Measurements from ENCODE around the gene ADGRG1. TPM values are rescaled to one million over a fixed set of nuclear protein-coding genes. Genes with fewer than 3 reads are reported as not detected.

ADGRG1 gene
- total RNA-seq, 2 donors from 2014 or later: 53.7 to 61.6 TPM

DNA sequence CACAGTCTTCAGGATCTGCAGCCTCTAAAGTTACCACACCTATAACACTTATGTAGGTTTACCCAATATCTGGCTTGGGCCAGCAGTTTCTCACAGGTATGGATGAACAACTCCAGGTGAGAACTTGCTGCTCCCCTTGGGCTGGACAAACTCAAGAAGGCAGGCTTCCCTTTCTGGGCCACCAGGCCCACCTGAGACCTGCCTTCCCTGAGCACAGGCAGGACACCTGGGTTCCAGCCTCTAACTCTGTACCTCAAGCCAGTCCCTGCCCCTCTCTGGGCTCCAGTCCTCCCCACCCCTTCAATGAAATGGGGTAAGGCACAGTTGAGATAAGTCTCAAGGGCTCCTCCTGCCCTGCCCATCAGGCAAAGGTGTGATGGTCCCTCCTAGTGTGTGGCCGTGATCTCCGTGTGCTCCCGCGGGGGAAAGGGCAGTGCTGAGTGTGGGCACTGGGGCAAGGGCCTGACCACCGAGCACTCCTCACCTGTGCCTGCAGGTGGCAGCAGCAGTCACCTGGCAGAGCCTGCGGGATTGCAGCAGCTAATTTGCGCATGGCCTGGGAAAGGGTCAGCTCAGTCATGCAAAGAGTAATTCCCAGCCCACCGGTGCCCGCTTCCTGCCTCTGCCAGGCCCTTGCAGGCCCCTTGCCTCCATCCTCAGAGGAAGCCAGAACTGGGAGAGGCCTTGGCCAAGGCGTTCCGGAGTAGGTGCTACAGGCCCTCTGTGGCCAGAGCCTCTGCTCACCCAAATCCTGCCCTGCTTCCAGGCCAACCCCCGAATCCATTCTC lies 28.2 kb upstream of the ADGRG1 start:
- TF ChIP-seq POLR2A (IDR thresholded peaks at IDR 0.05): no peak
- peak; percentile 79 to 96 (median 92) for TF ChIP-seq CTCF (IDR thresholded peaks at IDR 0.05)
- WGBS, 2 donors: 14 to 18% methylated on average over 7 to 12 of the region's 12 CpGs
- Histone ChIP-seq H3K27me3 (no peaks in the 10 kb centered on the region), H3K4me1 (peaks cover 35% of the 10 kb centered on the region), H3K9me3 (no peaks in the 10 kb centered on the region), H3K27ac (no peak overlapping the region), H3K4me3 (no peak overlapping the region), H3K36me3 (replicated peaks in 1 of 2; ENCODE audit: insufficient read depth in 1 of 2, low read depth in 2 of 2) (no peaks in the 10 kb centered on the region)
- intact Hi-C loops (cut with DNase I): loop anchor here (2.0 kb wide), 1 partner anchor 49 kb away; no protein-coding TSS in a partner anchor
- ATAC-seq (peak; percentile 94), DNase-seq (peak; percentile 83 to 88 (median 86))

GRCh38 chr16:57600952-57601580 lies 27.4 kb upstream of the ADGRG1 start:
- Histone ChIP-seq H3K27ac (peak overlapping the region in 3 of 4 donors; percentile 30 to 70 (median 38)), H3K9me3 (no peaks in the 10 kb centered on the region), H3K27me3 (no peaks in the 10 kb centered on the region), H3K36me3 (replicated peaks in 1 of 2; ENCODE audit: insufficient read depth in 1 of 2, low read depth in 2 of 2) (no peaks in the 10 kb centered on the region), H3K4me3 (no peak overlapping the region), H3K4me1 (peaks cover 44% of the 10 kb centered on the region)
- WGBS, 2 donors: 56 to 58% methylated on average over 2 of the region's 2 CpGs
- ATAC-seq (no peak), DNase-seq (peak in 1 of 4 donors; percentile 2)
- intact Hi-C loops (cut with DNase I): loop anchor here (2.0 kb wide), 1 partner anchor 48 kb away; no protein-coding TSS in a partner anchor
- no peak for TF ChIP-seq POLR2A (IDR thresholded peaks at IDR 0.05)
- no peak for TF ChIP-seq CTCF (IDR thresholded peaks at IDR 0.05)

GRCh38 chr16:57601801-57602478 lies 26.5 kb upstream of the ADGRG1 start:
- intact Hi-C loops (cut with DNase I): loop anchor here (2.0 kb wide), 1 partner anchor 47 kb away; no protein-coding TSS in a partner anchor
- no peak for TF ChIP-seq POLR2A (IDR thresholded peaks at IDR 0.05)
- no peak for TF ChIP-seq CTCF (IDR thresholded peaks at IDR 0.05)
- Histone ChIP-seq H3K27ac (peak overlapping the region; percentile 1 to 70 (median 38)), H3K4me3 (no peak overlapping the region), H3K36me3 (replicated peaks in 1 of 2; ENCODE audit: insufficient read depth in 1 of 2, low read depth in 2 of 2) (no peaks in the 10 kb centered on the region), H3K4me1 (peaks cover 52% of the 10 kb centered on the region), H3K9me3 (no peaks in the 10 kb centered on the region), H3K27me3 (no peaks in the 10 kb centered on the region)
- ATAC-seq (no peak), DNase-seq (peak in 2 of 4 donors; percentile 47 to 55)
- WGBS, 2 donors: 18 to 40% methylated on average over 10 of the region's 10 CpGs

- H3K4me3 ChIP-seq: no peak overlapping the region
- WGBS, 2 donors: 71 to 76% methylated on average over 17 of the region's 17 CpGs
- no peaks in the 10 kb centered on the region for H3K27me3 ChIP-seq
- H3K9me3 ChIP-seq: no peaks in the 10 kb centered on the region
- TF ChIP-seq CTCF (IDR thresholded peaks at IDR 0.05): no peak
- no peak for TF ChIP-seq POLR2A (IDR thresholded peaks at IDR 0.05)
- no peaks in the 10 kb centered on the region for H3K36me3 ChIP-seq (replicated peaks in 1 of 2; ENCODE audit: insufficient read depth in 1 of 2, low read depth in 2 of 2)
- intact Hi-C loops (cut with DNase I): no loop called here
- DNase-seq (no peak), ATAC-seq (no peak)
- peaks cover 67% of the 10 kb centered on the region for H3K4me1 ChIP-seq
- peak overlapping the region in 2 of 4 donors; percentile 20 to 92 for H3K27ac ChIP-seq
Observed at GRCh38 chr16:57603115-57604024, 25.1 kb upstream of the ADGRG1 start.
